Hematopoietic multipotent progenitor cell treated with erythropoietin and hydrocortisone succinate and interleukin-3 and kit ligand, for 8 days (in vitro differentiated cells): ENCODE results near the gene TIGD4.
"Not testable (repeated sequence)": the region's sequence is repeated elsewhere in the genome, so short reads cannot be mapped to it uniquely, and the experiment has no call there.

ENCODE experiments used
- DNase-seq: peaks from one replicate; pipeline ENCODE4 v3.0.0-alpha.2; 2015

The TIGD4 gene

DNA sequence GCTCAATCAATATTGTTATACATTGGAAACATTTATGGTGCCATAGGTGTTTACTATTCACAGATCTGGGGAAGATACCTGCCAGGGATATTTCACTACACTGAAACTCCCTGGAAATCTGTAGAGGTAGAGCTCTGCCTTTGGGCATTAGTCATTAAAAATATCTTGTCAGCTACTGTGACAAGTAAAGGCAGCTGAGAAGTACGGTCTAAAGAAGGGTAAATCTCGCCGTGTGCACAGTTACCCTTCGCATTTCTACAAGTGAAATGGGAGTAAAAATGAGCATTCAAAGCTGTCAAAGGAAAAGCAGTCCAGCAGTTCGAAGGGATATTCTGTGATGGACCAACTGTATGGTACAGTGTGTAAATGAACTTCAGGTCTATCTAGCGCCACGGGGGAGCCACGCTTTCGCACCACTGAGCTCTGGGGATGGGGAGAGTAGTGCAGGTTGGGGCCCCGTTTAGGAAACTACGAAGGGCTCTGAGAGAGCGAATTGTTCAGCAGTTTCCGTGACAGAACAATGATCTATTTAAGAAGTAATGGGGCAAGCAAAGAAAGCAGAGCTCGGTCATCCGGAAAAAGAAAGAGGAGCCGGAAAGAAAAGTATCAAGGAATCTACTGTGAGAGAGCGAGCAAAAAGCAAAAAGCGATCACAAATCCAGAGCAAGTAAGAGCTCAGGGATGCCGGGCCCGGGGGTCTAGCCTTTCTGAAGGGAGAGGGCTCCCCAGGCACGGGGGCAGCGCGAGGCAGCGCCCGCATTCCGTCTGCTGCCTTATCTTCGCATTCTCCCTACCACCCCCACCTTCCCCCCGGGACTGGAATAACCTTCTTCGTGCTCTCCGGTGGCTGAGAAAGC lies 646 bp downstream of the TIGD4 start:
- peak; percentile 51 for DNase-seq

DNA sequence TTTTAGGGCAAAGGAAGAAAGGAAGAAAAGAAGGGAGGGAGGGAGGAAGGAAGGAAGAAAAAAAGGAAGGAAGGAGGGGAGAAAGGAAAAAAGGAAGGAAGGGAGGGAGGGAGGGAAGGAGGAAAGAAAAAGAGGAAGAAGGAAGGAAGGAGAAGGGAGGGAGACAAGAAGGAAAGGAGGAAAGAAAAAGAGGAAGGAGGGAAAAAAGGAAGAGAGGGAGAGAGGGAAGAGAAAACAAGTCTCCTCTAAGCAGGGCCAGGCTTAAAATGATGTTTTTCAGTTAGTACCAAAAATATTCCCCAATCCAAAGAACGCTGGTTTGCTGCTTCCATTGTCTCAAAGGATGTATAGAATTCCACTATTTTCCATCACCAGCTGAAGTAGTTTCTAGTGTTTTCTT lies 2.0 kb downstream of the TIGD4 start:
- no peak for DNase-seq

DNA sequence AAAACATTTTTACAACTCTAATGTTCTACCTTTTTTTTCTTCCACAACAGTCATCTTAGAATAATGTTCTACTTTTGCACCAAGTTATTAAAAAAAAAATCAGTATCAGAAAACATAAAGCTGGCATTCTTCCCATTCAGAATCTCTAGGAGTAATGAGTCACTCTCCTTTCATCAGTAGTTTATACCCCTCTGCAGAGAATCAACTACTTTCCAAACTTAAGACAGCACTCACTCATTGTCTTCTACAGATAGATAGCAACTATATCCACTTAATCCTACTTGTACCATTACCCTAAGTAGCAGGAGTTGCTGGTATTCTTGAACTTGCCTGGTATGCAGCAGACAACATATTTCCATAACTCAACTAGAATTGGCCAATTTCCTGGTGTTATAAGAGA lies 3.2 kb downstream of the TIGD4 start:
- peak; percentile 26 for DNase-seq

DNA sequence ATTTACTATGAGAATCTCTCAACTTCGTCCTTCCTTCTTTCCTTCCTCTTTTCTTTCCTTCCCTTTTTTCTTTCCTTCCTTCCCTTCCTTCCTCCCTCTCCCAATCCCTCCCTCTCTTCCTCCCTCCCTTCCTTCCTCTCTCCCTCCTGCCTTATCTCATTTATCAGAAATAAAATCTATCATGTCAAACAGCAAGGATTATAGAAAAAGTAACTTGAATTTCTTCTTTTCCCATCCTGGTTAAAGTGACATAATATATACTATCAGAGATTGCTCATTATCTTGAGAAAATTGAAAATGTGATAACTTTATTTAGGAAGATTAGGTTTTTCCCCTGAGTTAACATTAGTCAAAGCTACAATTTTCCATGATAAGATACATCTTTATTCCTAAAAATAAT lies 5.6 kb downstream of the TIGD4 start:
- no peak for DNase-seq

DNA sequence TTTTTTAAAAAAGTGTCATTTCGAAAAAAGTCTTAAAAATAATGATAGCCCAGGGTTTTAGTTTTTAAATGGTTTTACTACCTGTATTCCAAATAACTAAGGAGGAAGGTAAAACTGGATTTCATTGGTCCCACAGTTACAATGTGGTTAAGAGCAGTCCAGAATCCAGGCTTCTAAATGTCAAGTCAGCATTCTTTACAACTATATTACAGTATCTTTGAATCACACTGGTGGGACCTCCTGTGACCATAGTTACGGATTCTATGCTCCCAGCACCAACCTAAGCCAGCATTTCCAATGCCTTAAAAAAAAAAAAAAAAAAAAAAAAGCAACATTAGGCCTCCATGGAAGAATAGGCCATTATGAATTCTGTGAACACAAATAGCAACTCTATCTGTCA lies 6.2 kb downstream of the TIGD4 start:
- DNase-seq: no peak

DNA sequence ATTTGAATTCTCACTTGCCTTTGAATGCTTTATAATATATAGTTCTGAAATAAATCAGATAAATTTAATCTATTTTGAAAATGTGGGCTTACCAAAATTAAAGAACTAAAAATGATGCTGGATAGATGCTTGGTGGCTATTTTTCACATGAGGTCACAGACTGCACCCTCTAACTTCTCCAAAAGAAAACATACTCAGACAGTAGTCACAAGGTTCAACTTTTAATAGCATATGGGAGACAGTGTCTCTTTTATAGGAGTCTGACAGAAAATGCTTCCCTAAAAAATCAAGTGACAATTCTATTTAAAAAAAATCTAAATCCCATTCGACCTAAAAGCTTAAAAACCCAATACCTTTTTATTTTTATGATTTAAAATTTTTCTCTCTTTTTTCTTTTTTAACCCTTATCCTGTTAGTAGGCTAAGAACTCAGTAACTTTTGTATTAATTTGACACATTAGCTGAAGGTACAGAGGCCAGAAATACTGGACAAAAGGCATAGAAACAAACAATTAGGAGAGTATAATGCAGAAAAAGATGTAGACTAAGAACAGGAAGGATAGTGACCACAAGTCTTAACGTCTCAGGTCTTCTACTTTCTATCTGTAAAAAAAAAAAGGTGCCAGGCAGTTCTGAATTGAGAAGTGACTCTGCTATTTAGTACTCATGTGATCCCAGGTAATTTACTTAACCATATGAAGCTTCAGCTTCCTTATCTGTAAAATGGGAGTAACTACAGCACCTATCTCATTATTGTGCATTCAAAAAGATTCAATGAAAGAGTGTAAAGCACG lies 7.6 kb downstream of the TIGD4 start:
- no peak for DNase-seq

DNA sequence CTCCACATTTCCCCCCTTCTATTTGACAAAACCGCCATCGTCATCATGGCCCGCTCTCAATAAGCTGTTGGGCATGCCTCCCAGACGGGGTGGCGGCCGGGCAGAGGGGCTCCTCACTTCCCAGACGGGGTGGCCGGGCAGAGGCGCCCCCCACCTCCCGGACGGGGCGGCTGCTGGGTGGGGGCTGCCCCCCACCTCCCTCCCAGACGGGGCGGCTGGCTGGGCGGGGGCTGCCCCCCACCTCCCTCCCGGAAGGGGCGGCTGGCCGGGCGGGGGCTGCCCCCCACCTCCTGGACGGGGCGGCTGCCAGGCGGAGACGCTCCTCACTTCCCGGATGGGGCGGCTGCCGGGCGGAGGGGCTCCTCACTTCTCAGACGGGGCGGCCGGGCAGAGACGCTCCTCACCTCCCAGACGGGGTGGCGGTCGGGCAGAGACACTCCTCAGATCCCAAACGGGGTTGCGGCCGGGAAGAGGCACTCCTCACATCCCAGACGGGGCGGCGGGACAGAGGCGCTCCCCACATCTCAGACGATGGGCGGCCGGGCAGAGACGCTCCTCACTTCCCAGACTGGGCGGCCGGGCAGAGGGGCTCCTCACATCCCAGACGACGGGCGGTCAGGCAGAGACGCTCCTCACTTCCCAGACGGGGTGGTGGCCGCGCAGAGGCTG lies 14.3 kb downstream of the TIGD4 start:
- DNase-seq: not testable (repeated sequence)

DNA sequence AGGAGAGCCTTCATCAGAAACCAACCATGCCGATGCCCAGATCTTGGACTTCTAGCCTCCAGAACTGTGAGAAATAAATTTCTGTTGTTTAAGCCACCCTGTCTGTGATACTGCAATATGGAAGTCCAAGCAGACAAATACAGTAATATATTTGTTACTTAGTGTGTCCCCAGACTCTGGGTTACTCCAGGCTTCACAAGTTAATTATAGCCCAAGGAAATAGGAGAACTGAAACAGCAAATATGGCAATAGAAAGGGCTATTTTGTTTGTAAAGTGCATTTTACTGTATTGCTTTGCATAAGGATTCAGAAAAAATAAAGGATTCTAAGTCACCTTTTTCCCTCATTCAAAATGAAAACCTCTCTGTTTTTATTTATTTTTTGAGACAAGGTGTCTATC lies 15.7 kb downstream of the TIGD4 start:
- no peak for DNase-seq

DNA sequence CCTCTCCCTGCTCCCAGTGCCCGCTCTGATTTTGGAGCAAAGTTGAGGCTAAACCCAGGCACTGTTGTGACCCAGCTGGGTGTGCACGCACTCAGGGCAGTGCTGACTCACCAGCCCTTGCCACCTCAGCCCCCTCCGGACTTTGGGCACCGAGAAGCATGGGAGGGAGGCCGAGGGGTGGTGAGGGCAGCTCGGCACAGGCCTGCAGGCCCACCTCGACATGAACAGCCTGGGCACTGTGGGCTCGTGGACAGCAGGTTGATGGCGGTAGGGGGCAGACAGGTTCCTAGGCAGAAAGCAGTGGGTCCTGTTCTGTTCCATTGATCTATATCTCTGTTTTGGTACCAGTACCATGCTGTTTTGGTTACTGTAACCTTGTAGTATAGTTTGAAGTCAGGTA lies 30.9 kb downstream of the TIGD4 start:
- DNase-seq: no peak

DNA sequence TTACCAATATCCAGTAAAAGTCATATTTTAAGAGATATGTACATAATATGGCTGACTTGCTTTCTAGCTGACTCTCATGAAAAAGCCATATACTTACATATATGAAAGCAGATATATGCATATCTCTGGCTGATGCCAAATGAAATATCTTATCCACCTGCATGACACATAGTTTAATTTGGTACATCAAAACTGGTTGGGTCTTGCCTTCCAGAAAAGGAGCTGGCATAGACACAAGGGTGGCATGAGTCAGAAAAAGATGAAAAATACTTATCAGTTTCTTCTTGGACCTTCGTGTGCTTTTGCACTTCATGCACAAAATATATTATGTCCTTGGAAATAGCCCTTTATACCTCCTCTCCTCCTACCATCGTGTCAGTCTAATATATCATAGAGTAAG lies 32.1 kb downstream of the TIGD4 start:
- DNase-seq: no peak

DNA sequence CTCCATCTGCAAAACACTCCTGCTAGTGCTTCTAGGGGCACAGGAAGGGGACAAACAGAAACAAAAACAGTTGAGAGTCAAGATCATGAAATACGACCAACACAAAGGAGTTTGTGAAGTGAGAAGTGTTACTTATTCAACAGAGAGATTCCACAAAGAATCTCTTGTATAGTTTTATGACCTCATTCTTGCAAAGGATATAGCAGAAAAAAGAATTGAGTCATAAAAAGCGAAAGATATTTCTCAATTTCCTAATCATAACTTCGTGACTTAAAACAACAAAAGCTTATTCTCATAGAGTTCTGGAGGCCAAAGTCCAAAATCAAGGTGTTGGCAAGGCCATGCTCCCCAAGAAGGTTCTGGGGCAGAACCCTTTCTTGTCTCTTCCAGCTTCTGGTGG lies 40.7 kb downstream of the TIGD4 start:
- no peak for DNase-seq

DNA sequence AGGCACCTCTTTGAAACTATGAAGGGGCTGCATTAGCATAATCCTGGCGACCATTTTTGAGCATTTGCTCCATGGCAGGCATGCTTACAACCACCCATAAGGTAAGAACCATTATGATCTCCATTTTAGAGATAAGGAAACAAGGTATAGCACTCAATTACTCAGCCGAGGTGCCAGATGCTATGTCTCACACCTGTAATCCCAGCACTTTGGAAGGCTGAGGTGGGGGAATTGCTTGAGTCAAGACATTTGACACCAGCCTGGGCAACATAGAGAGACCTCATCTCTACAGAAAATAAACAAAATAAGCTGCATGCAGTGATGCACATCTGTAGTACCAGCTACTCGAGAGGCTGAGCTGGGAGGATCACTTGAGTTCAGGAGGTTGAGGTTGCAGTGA lies 43.6 kb downstream of the TIGD4 start:
- no peak for DNase-seq

DNA sequence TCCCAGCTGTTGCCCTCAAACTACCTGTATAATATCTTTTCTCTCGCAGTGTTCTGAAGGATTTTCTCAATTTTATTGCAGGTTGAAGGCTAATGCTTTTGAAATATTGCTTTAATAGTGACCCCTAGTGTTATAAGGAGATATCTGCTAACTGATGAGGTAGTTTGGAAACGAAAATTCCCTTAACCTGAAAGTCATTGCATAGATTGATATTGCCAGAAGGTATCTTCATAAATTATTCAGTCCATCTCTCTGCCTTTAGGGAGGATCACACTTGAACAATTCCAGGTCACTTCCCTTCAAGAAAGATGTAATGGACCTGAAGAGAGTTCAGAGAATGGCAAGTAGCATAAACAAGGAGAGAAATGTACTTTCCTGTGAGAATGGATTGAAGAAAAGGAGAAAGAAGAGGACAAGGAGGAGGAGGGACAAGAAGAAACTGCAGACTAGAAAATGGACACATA lies 44.1 kb downstream of the TIGD4 start:
- peak; percentile 32 for DNase-seq

DNA sequence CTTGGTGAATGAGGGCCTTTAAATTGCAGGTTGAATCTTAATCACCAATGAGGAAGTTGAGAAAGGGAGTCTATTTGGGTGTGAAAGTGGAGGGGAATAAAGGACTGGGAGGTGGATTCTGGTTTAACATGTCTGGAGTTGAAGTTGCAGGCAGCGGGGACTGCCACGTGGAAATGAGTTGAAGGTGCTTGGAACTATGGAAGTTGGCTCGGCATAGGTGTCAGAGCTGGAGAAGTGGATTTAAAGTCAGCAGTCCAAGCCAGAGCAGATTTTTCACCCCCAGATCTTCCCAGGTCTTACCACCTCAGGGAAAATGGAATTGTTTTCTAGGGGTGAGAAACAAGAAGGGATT lies 44.9 kb downstream of the TIGD4 start:
- DNase-seq: no peak

DNA sequence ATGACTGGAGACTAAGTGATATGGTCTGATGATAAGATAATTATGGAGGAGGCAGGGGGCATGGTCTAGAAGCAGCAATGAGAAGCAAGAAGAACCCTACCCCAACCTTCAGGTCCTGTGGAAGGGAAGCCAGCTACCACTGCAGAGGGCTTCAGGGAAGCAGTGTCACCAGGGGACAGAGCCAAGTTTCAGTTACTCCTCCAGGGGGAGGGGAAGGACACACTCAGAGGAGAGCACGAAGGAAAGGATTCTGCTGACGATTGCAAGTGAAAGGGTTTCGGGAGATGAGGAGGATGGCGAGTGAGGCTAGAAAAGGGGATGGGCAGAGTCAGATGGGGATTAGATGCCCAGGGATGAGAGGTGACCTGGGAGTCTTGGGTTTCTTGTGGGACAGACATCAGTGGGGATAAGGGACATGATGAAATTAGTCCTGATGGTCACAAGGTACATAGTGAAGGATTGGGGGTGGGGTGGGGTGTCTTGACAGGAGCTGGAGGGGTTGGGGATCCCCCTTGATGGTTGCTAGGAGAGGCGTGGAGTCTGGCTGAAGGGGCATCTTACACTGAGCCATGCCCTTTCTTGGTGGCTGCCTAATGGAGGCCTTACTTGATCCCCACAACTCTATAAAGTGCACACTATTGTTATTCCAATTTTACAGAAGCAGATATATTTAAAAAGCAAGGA lies 45.4 kb downstream of the TIGD4 start:
- DNase-seq: no peak

DNA sequence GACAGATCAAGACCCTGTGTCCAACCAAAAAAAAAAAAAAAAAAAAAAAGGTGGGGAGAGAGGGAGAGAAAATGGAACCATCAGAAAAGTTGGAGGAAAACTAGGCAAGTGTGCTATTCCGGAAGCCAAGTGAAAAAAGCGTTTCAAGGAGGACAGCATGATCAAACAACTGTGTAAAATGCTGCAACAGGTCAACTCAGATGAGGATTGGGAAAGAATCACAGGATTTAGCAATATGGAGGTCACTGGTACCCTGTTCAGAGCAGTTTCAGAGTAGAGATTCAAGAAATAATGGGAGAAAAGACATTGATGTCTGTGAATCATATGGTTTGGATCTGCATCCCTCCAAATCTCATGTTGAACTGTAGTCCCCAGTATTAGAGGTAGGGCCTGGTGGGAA lies 47.5 kb downstream of the TIGD4 start:
- DNase-seq: no peak

DNA sequence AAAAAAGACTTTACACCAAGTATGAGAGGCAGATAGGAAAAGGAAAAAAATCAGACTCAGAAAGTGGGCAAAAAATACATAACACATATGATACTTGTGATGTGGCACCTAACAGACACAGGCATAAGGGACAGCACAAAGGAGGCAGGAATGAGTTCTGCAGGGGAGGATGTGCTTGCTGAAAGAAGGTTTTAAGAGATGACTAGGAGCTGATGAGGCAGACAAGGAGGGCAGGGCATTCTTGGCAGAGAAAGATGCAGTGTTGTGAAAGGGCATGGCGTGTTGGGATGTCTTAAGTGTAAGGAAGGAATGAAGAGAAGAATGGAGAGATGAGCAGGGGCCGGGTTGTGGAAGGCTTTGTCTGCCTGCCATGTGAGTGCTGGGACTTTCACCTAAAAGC lies 50.1 kb downstream of the TIGD4 start:
- no peak for DNase-seq

DNA sequence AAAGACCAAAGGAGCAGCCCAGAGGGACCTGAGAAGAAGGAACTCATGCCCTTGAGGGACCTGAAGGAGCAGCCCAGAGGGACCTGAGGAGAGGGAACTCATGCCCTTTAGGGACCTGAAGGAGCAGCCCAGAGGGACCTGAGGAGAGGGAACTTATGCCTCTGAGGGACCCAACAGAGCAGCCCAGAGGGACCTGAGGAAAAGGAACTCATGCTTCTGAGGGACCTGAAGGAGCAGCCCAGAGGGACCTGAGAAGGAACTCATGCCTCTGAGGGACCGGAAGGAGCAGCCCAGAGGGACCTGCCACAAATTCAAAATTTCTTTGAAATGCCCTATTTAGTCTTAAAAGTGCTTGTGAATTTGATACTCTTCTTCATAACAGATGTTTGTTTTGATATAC lies 51.2 kb downstream of the TIGD4 start:
- DNase-seq: no peak

DNA sequence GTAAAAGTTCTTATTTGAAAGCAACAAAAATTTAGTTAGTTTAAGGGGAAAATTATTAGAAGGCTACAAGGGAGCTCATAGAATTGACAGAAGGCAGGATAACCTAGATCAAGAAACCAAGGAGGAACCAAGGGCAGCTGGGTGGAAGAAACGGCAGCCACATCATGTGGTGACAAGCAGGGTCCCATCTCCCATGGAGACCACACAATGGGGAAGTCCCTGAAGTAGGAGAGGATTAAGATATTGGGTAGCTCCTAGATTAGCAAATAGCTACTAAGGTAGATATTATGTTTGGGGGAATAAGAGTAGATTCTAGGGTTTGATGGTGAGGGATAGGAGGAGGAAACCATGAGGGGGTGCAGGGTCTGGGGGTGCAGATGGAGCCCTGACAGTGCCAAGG lies 51.7 kb downstream of the TIGD4 start:
- DNase-seq: no peak

DNA sequence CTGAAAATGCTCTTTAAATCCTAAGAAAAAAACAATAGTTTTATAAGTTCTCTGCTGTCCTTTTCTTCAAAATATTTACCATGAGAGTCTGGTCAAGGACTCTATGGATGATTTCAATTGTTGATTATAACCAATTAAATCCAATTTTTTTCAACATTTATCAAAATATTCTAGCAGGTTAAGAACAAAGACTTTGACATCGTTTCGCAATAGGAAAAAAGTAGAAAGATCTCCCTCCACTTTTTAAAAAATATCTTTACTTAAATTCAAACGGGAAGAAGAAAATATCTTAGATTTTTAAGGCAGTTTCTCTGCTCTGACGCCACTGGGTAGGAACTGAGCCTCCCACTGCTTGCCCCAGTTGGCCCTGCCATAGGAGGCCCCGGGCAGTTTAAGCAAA lies 55.0 kb downstream of the TIGD4 start:
- no peak for DNase-seq

DNA sequence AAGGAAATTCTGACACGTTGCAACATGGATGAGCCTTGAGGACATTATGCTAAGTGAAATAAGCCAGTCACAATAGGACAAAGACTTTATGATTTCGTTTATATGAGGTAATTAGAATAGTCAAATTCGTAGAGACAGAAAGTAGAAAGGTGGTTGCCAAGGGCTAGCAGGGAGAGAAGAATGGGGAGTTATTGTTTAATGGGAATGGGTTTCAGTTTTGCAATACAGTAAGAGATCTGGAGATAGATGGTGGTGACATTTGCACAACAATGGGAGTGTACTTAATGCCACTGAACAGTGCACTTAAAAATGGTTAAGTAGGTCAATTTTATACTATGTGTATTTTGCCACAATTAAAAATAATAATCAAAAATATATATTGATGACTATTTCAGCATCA lies 56.3 kb downstream of the TIGD4 start:
- DNase-seq: no peak

DNA sequence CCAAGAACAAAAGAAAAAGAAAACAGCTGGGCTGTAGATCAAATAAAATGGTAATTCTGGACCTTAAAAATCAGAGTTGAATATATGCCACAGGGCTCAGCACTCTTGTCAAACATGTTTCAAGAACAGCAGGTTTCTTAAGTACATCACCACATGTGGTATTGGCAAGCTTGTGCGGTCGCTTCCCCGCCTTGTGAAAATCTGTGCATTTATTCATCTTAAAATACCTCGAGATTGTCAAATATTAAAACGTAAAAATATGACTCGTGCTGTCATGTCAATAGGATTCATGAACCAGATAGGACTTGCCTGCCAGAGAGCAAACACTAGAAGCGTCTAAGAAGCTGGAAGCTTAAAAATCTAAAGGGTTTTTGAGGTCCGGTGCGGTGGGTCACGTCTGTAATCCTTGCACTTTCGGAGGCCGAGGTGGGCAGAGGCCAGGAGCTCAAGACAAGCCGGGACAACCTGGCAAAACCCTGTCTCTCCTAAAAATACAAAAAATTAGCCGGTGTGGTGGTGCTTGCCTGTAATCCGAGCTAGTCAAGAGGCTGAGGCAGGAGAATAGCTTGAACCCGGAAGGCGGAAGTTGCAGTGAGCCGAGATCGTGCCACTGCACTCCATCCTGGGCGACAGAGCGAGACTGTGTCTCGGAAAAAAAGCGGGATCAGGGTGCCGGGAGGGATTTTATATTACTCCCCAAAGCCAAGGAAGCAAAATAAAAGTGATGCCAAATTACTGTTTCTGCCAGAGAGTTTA lies 59.6 kb downstream of the TIGD4 start:
- DNase-seq: no peak
